ENCODE results near the gene CHP1.
"Not testable (repeated sequence)": the region's sequence is repeated elsewhere in the genome, so short reads cannot be mapped to it uniquely, and the experiment has no call there.

CHP1 gene

GRCh38 chr15:41289953-41290352 lies 58.9 kb downstream of the CHP1 start:
- no peak overlapping the region for H3K4me3 ChIP-seq (ENCODE audit: low read depth, low read length)

GRCh38 chr15:41291065-41291631 lies 60.1 kb downstream of the CHP1 start:
- no peak overlapping the region for H3K4me3 ChIP-seq (ENCODE audit: low read depth, low read length)

GRCh38 chr15:41292521-41292920 lies 61.5 kb downstream of the CHP1 start:
- no peak overlapping the region for H3K4me3 ChIP-seq (ENCODE audit: low read depth, low read length)

GRCh38 chr15:41301139-41301538 lies 70.1 kb downstream of the CHP1 start:
- not testable (repeated sequence) for H3K4me3 ChIP-seq (ENCODE audit: low read depth, low read length)

GRCh38 chr15:41301587-41301986 lies 70.5 kb downstream of the CHP1 start:
- no peak overlapping the region for H3K4me3 ChIP-seq (ENCODE audit: low read depth, low read length)

GRCh38 chr15:41304149-41304770 lies 73.2 kb downstream of the CHP1 start:
- no peak overlapping the region for H3K4me3 ChIP-seq (ENCODE audit: low read depth, low read length)

- no peak overlapping the region for H3K4me3 ChIP-seq (ENCODE audit: low read depth, low read length)
Measured at GRCh38 chr15:41307679-41308078, 76.6 kb downstream of the CHP1 start.

- no peak overlapping the region for H3K4me3 ChIP-seq (ENCODE audit: low read depth, low read length)
Measured at GRCh38 chr15:41309226-41309905, 78.3 kb downstream of the CHP1 start.

- H3K4me3 ChIP-seq (ENCODE audit: low read depth, low read length), result not testable (repeated sequence)
Measured at GRCh38 chr15:41320805-41321330, 89.8 kb downstream of the CHP1 start.

GRCh38 chr15:41323611-41324010 lies 92.5 kb downstream of the CHP1 start:
- no peak overlapping the region for H3K4me3 ChIP-seq (ENCODE audit: low read depth, low read length)

- peak overlapping the region; percentile 95 for H3K4me3 ChIP-seq (ENCODE audit: low read depth, low read length)
Measured at GRCh38 chr15:41331281-41331680, 100.2 kb downstream of the CHP1 start.
